Panc1 (cell line): ENCODE results near the gene AKT3. TPM values are rescaled to one million over a fixed set of nuclear protein-coding genes. Genes with fewer than 3 reads are reported as not detected.

Experiments used
- ATAC-seq: fragments of 200-7000 bp; cut with Tn5 transposase; 2 replicates; pipeline ENCODE4 v1.9.1; 2020; ENCODE audit warnings: mild to moderate bottlenecking, moderate library complexity
- BruUV-seq: library from RNA; stranded (reverse); fragments of 400-500 nt; replicated peaks from 2 replicates; lab custom pipeline; 2021; lab: Mats Ljungman, UMichigan
- CTCF ChIA-PET: fragments of 300-600 bp; sonication (Branson Sonifier 250); formaldehyde crosslinking; loops from one replicate; lab custom pipeline; 2022; ENCODE audit warnings: antibody characterized with exemption; lab: Charles Lee
- POLR2A ChIA-PET: fragments of 300-600 bp; sonication (Branson Sonifier 250); formaldehyde crosslinking; loops from one replicate; lab custom pipeline; 2022; ENCODE audit warnings: antibody characterized with exemption; lab: Charles Lee
- DNase-seq: peaks from one replicate; pipeline ENCODE4 v3.0.0-alpha.2; 2010; ENCODE audit warnings: low read depth, low spot score
- H3K27ac ChIP-seq: 2 replicates; pipeline ENCODE4 v1.5.1; 2011; ENCODE audit warnings: mild to moderate bottlenecking, low read length, inconsistent platforms
- H3K27me3 ChIP-seq: fragments of 200-500 bp; sonication (Bioruptor generic); 2 replicates; pipeline ENCODE4 v1.6.0; 2014; ENCODE audit warnings: low read length, inconsistent platforms; ENCODE audit not compliant: control insufficient read depth, insufficient read depth
- H3K36me3 ChIP-seq: fragments of 200-500 bp; sonication (Bioruptor generic); 2 replicates; pipeline ENCODE4 v1.5.1; 2014; ENCODE audit warnings: inconsistent platforms, mild to moderate bottlenecking, low read length, moderate library complexity; ENCODE audit not compliant: control insufficient read depth, insufficient read depth
- H3K4me1 ChIP-seq: 2 replicates; pipeline ENCODE4 v1.5.1; 2011; ENCODE audit warnings: inconsistent platforms, mild to moderate bottlenecking, low read length, moderate library complexity; ENCODE audit not compliant: control insufficient read depth, insufficient read depth
- H3K4me3 ChIP-seq, 2 experiments: 2 replicates each; pipeline ENCODE4 v1.5.1; 2011 to 2012; ENCODE audit warnings: low read depth in 2 of 2, low read length in 2 of 2, mild to moderate bottlenecking in 2 of 2, inconsistent platforms in 1 of 2, moderate library complexity in 1 of 2
- H3K9me3 ChIP-seq: fragments of 200-500 bp; sonication (Bioruptor generic); 2 replicates; pipeline ENCODE4 v1.5.1; 2014; ENCODE audit warnings: low read depth, mild to moderate bottlenecking, inconsistent platforms, low read length, moderate library complexity; ENCODE audit not compliant: control insufficient read depth, insufficient read depth
- CTCF ChIP-seq: fragments of 450-650 bp; IDR thresholded peaks from 2 replicates; pipeline ENCODE4 v1.5.1; 2017; ENCODE audit warnings: mild to moderate bottlenecking
- POLR2AphosphoS5 ChIP-seq: IDR thresholded peaks from 2 replicates; pipeline ENCODE4 v1.6.1; 2012; ENCODE audit warnings: mild to moderate bottlenecking, low read depth, low read length, moderate library complexity
- REST ChIP-seq, 2 experiments: IDR thresholded peaks; 2 replicates each; pipeline ENCODE4 v1.6.1; 2011 to 2012; ENCODE audit warnings: low read depth in 2 of 2, control low read depth in 1 of 2, low read length in 1 of 2, mild to moderate bottlenecking in 1 of 2, moderate library complexity in 1 of 2; ENCODE audit not compliant: insufficient read depth in 1 of 2
- SIN3A ChIP-seq: IDR thresholded peaks from 2 replicates; pipeline ENCODE4 v1.6.1; 2012; ENCODE audit warnings: low read depth, mild to moderate bottlenecking, low read length, moderate library complexity, borderline replicate concordance; ENCODE audit not compliant: insufficient read depth
- TCF7L2 ChIP-seq: IDR thresholded peaks from 2 replicates; pipeline ENCODE4 v1.6.1; 2011; ENCODE audit warnings: mild to moderate bottlenecking, low read depth, low read length, inconsistent platforms
- in situ Hi-C: cut with HindIII; loops from 2 replicates; pipeline ENCODE4 v1.10.0; 2016; ENCODE audit warnings: low sequenced_read_pairs, low pct_unique_long_range_greater_than_20kb
- intact Hi-C: fragments of 100-400 bp; cut with micrococcal nuclease; formaldehyde crosslinking; loops from one replicate; pipeline ENCODE4 v1.10.0; 2022; ENCODE audit not compliant: unreplicated experiment
- total RNA-seq: library from RNA; stranded (reverse); gene quantifications from one replicate; pipeline ENCODE4 v1.2.1, GENCODE V29; 2021; ENCODE audit not compliant: unreplicated experiment

The AKT3 gene
- total RNA-seq, 1 experiment from 2014 or later = 11.0 TPM

- no peaks in the 10 kb centered on the region for H3K36me3 ChIP-seq
- no peak for DNase-seq
- ChIA-PET POLR2A (no interaction called here), CTCF (no interaction called here)
- H3K4me3 ChIP-seq = no peak overlapping the region
- no peak overlapping the region for H3K27ac ChIP-seq
- no peaks in the 10 kb centered on the region for H3K4me1 ChIP-seq
- H3K27me3 ChIP-seq = no peaks in the 10 kb centered on the region
- in situ Hi-C loops = no loop called here
- intact Hi-C loops = no loop called here
- BruUV-seq = no TSS peak
- H3K9me3 ChIP-seq = peaks cover 5% of the 10 kb centered on the region; the same call in 1 of the 2 replicates
- no peak for TF ChIP-seq POLR2AphosphoS5
- no peak for TF ChIP-seq SIN3A
- no peak for TF ChIP-seq TCF7L2
- TF ChIP-seq CTCF = no peak
- TF ChIP-seq REST (IDR thresholded peaks at IDR 0.05; ENCODE audit: insufficient read depth in 1 of 2, low read depth in 2 of 2, low read length in 1 of 2) = no peak
- ATAC-seq = no peak
Observed at GRCh38 chr1:243580072-243580471, 270.0 kb downstream of the AKT3 start.

GRCh38 chr1:243575070-243575469 is 275.0 kb downstream of the AKT3 start:
- intact Hi-C loops = no loop called here
- CTCF ChIA-PET = no interaction called here
- POLR2A ChIA-PET = no interaction called here
- no peak for DNase-seq
- no peaks in the 10 kb centered on the region for H3K27me3 ChIP-seq
- in situ Hi-C loops = no loop called here
- H3K9me3 ChIP-seq = no peaks in the 10 kb centered on the region
- no peaks in the 10 kb centered on the region for H3K36me3 ChIP-seq
- no TSS peak for BruUV-seq
- no peak overlapping the region for H3K27ac ChIP-seq
- TF ChIP-seq SIN3A = no peak
- no peak for TF ChIP-seq TCF7L2
- TF ChIP-seq POLR2AphosphoS5 = no peak
- TF ChIP-seq CTCF = no peak
- no peak for TF ChIP-seq REST (IDR thresholded peaks at IDR 0.05; ENCODE audit: insufficient read depth in 1 of 2, low read depth in 2 of 2, low read length in 1 of 2)
- no peak overlapping the region for H3K4me3 ChIP-seq
- no peak for ATAC-seq
- no peaks in the 10 kb centered on the region for H3K4me1 ChIP-seq
